Measurements from ENCODE around the gene KHK.

Gene KHK

GRCh38 chr2:27086724-27087593 is at the start of gene KHK:
TSS of gene KHK (plus strand) at chr2:27086772. CDS start at chr2:27087260, 488 bp downstream.
- peaks cover 41% of the 10 kb centered on the region for H3K4me1 Mint-ChIP-seq
- ATAC-seq: peak; percentile 4

GRCh38 chr2:27038012-27038411 is 48.6 kb upstream of the KHK start:
- DNase-seq (no peak), ATAC-seq (no peak)
- peaks cover 34% of the 10 kb centered on the region for H3K4me1 Mint-ChIP-seq
- no peaks in the 10 kb centered on the region for H3K27me3 Mint-ChIP-seq
- no peak overlapping the region for H3K4me3 Mint-ChIP-seq
- H3K27ac Mint-ChIP-seq: no peak overlapping the region
- no peaks in the 10 kb centered on the region for H3K9me3 Mint-ChIP-seq

More at GRCh38 chr2:27086724-27087593, at the start of gene KHK:
- DNase-seq: no peak
- H3K27me3 Mint-ChIP-seq: no peaks in the 10 kb centered on the region
- peak within 1 kb of the TSS; percentile 91 to 95 for H3K4me3 Mint-ChIP-seq
- H3K27ac Mint-ChIP-seq: peak within 1 kb of the TSS; percentile 86 to 93
- H3K9me3 Mint-ChIP-seq: no peaks in the 10 kb centered on the region

GRCh38 chr2:27038631-27039339 is 47.8 kb upstream of the KHK start:
- DNase-seq: no peak
- no peaks in the 10 kb centered on the region for H3K9me3 Mint-ChIP-seq
- H3K4me3 Mint-ChIP-seq: no peak overlapping the region
- no peaks in the 10 kb centered on the region for H3K27me3 Mint-ChIP-seq
- H3K4me1 Mint-ChIP-seq: peaks cover 28% of the 10 kb centered on the region
- peak overlapping the region in 1 of 2 donors; percentile 86 for H3K27ac Mint-ChIP-seq
- no peak for ATAC-seq

- Mint-ChIP-seq H3K27ac (peak overlapping the region in 1 of 2 donors; percentile 59), H3K4me1 (peaks cover 22% of the 10 kb centered on the region), H3K9me3 (no peaks in the 10 kb centered on the region), H3K4me3 (no peak overlapping the region), H3K27me3 (no peaks in the 10 kb centered on the region)
- DNase-seq: no peak
- no peak for ATAC-seq
Measured at GRCh38 chr2:27039426-27039825, 47.1 kb upstream of the KHK start.

GRCh38 chr2:27039871-27040270 is 46.7 kb upstream of the KHK start:
- ATAC-seq: no peak
- Mint-ChIP-seq H3K4me3 (no peak overlapping the region), H3K4me1 (peaks cover 17% of the 10 kb centered on the region), H3K27me3 (no peaks in the 10 kb centered on the region), H3K27ac (peak overlapping the region in 1 of 2 donors; percentile 59), H3K9me3 (no peaks in the 10 kb centered on the region)
- DNase-seq: no peak

GRCh38 chr2:27040282-27040681 is 46.3 kb upstream of the KHK start:
- DNase-seq (no peak), ATAC-seq (no peak)
- Mint-ChIP-seq H3K27me3 (no peaks in the 10 kb centered on the region), H3K9me3 (no peaks in the 10 kb centered on the region), H3K4me3 (no peak overlapping the region), H3K27ac (no peak overlapping the region), H3K4me1 (peaks cover 13% of the 10 kb centered on the region)

- no peaks in the 10 kb centered on the region for H3K4me1 Mint-ChIP-seq
- H3K4me3 Mint-ChIP-seq: no peak overlapping the region
- DNase-seq: no peak
- ATAC-seq: no peak
- no peak overlapping the region for H3K27ac Mint-ChIP-seq
- no peaks in the 10 kb centered on the region for H3K27me3 Mint-ChIP-seq
- H3K9me3 Mint-ChIP-seq: no peaks in the 10 kb centered on the region
Measured at GRCh38 chr2:27041752-27042151, 44.8 kb upstream of the KHK start.

GRCh38 chr2:27042159-27042661 is 44.4 kb upstream of the KHK start:
- H3K9me3 Mint-ChIP-seq: no peaks in the 10 kb centered on the region
- DNase-seq: no peak
- H3K4me1 Mint-ChIP-seq: no peaks in the 10 kb centered on the region
- H3K4me3 Mint-ChIP-seq: no peak overlapping the region
- no peak for ATAC-seq
- no peaks in the 10 kb centered on the region for H3K27me3 Mint-ChIP-seq
- H3K27ac Mint-ChIP-seq: peak overlapping the region in 1 of 2 donors; percentile 20

- no peak for DNase-seq
- Mint-ChIP-seq H3K27me3 (no peaks in the 10 kb centered on the region), H3K4me1 (no peaks in the 10 kb centered on the region), H3K4me3 (no peak overlapping the region), H3K9me3 (no peaks in the 10 kb centered on the region), H3K27ac (no peak overlapping the region)
- ATAC-seq: no peak
Measured at GRCh38 chr2:27042985-27043634, 43.5 kb upstream of the KHK start.

- DNase-seq: peak; percentile 72 to 79
- H3K27ac Mint-ChIP-seq: peak overlapping the region; percentile 98 to 100
- ATAC-seq: peak; percentile 39
- peaks cover 41% of the 10 kb centered on the region for H3K4me1 Mint-ChIP-seq
- peaks cover 0 to 6% of the 10 kb centered on the region in 2 donors for H3K9me3 Mint-ChIP-seq
- H3K27me3 Mint-ChIP-seq: no peaks in the 10 kb centered on the region
- peak overlapping the region; percentile 89 to 95 for H3K4me3 Mint-ChIP-seq
Measured at GRCh38 chr2:27049422-27050280, 36.9 kb upstream of the KHK start.

GRCh38 chr2:27050281-27050995 is 36.1 kb upstream of the KHK start:
- peak overlapping the region; percentile 89 to 95 for H3K4me3 Mint-ChIP-seq

GRCh38 chr2:27050996-27051901 is 35.3 kb upstream of the KHK start, which contains the start of gene AGBL5:
TSS of gene AGBL5 (plus strand) at chr2:27051668. CDS start at chr2:27052959, 1,291 bp downstream.
- Mint-ChIP-seq H3K27me3 (no peaks in the 10 kb centered on the region), H3K9me3 (peaks cover 0 to 6% of the 10 kb centered on the region in 2 donors), H3K4me1 (peaks cover 41% of the 10 kb centered on the region), H3K4me3 (peak within 1 kb of the TSS; percentile 89 to 95), H3K27ac (peak within 1 kb of the TSS; percentile 98 to 100)
- ATAC-seq: peak; percentile 84
- peak; percentile 95 to 97 for DNase-seq

More at GRCh38 chr2:27050281-27050995, 36.1 kb upstream of the KHK start:
- Mint-ChIP-seq H3K27me3 (no peaks in the 10 kb centered on the region), H3K9me3 (peaks cover 0 to 6% of the 10 kb centered on the region in 2 donors), H3K27ac (peak overlapping the region; percentile 98 to 100), H3K4me1 (peaks cover 41% of the 10 kb centered on the region)
- DNase-seq (peak; percentile 94 to 95), ATAC-seq (peak; percentile 75)

- ATAC-seq (no peak), DNase-seq (no peak)
- H3K4me3 Mint-ChIP-seq: peak overlapping the region; percentile 86 to 95
- H3K4me1 Mint-ChIP-seq: peaks cover 41% of the 10 kb centered on the region
- H3K9me3 Mint-ChIP-seq: peaks cover 0 to 6% of the 10 kb centered on the region in 2 donors
- H3K27ac Mint-ChIP-seq: peak overlapping the region; percentile 81 to 95
- H3K27me3 Mint-ChIP-seq: no peaks in the 10 kb centered on the region
Measured at GRCh38 chr2:27051902-27052645, 34.5 kb upstream of the KHK start.

Measured in stimulated activated naive CD8-positive, alpha-beta T cell treated with anti-CD3 and anti-CD28 coated beads, Interleukin-15, amount 100 ng/mL, for 72 hours (primary cell).